ENCODE data around the gene ABCC10.
"Not testable (repeated sequence)": the region's sequence is repeated elsewhere in the genome, so short reads cannot be mapped to it uniquely, and the experiment has no call there.

ABCC10 gene

GRCh38 chr6:43447604-43448003, 20.3 kb downstream of the ABCC10 start:
- DNase-seq (ENCODE audit: low spot score): no peak

GRCh38 chr6:43448916-43449315, 21.6 kb downstream of the ABCC10 start:
- DNase-seq (ENCODE audit: low spot score): no peak

- DNase-seq (ENCODE audit: low spot score): no peak
Observed at GRCh38 chr6:43450699-43451131, 23.4 kb downstream of the ABCC10 start.

GRCh38 chr6:43451348-43451747, 24.0 kb downstream of the ABCC10 start:
- DNase-seq (ENCODE audit: low spot score): no peak

- DNase-seq (ENCODE audit: low spot score): no peak
Observed at GRCh38 chr6:43451939-43452338, 24.6 kb downstream of the ABCC10 start.

GRCh38 chr6:43452896-43453295, 25.6 kb downstream of the ABCC10 start:
- DNase-seq (ENCODE audit: low spot score): no peak

- no peak for DNase-seq (ENCODE audit: low spot score)
Observed at GRCh38 chr6:43453831-43454230, 26.5 kb downstream of the ABCC10 start.

- DNase-seq (ENCODE audit: low spot score): no peak
Observed at GRCh38 chr6:43454290-43454695, 27.0 kb downstream of the ABCC10 start.

- peak; percentile 94 for DNase-seq (ENCODE audit: low spot score)
Observed at GRCh38 chr6:43454696-43455530, 27.6 kb downstream of the ABCC10 start.

- peak; percentile 37 for DNase-seq (ENCODE audit: low spot score)
Observed at GRCh38 chr6:43455531-43456428, 28.4 kb downstream of the ABCC10 start, which contains the start of gene DLK2. DLK2 (minus strand) TSS chr6:43455548; CDS start chr6:43454825, 723 bp downstream.

GRCh38 chr6:43457643-43458042, 30.3 kb downstream of the ABCC10 start:
- DNase-seq (ENCODE audit: low spot score): no peak

- DNase-seq (ENCODE audit: low spot score): not testable (repeated sequence)
Observed at GRCh38 chr6:43458154-43458553, 30.8 kb downstream of the ABCC10 start.

- DNase-seq (ENCODE audit: low spot score): no peak
Observed at GRCh38 chr6:43459535-43459934, 32.2 kb downstream of the ABCC10 start.

- no peak for DNase-seq (ENCODE audit: low spot score)
Observed at GRCh38 chr6:43460032-43460431, 32.7 kb downstream of the ABCC10 start.

GRCh38 chr6:43461936-43462335, 34.6 kb downstream of the ABCC10 start:
- no peak for DNase-seq (ENCODE audit: low spot score)

GRCh38 chr6:43464337-43464736, 37.0 kb downstream of the ABCC10 start:
- no peak for DNase-seq (ENCODE audit: low spot score)

- DNase-seq (ENCODE audit: low spot score): no peak
Observed at GRCh38 chr6:43465948-43466347, 38.6 kb downstream of the ABCC10 start.

GRCh38 chr6:43467265-43467664, 39.9 kb downstream of the ABCC10 start:
- DNase-seq (ENCODE audit: low spot score): not testable (repeated sequence)

- DNase-seq (ENCODE audit: low spot score): no peak
Observed at GRCh38 chr6:43467752-43468151, 40.4 kb downstream of the ABCC10 start.

GRCh38 chr6:43468240-43468639, 40.9 kb downstream of the ABCC10 start:
- DNase-seq (ENCODE audit: low spot score): no peak

- DNase-seq (ENCODE audit: low spot score): no peak
Observed at GRCh38 chr6:43468748-43469681, 41.7 kb downstream of the ABCC10 start.

- no peak for DNase-seq (ENCODE audit: low spot score)
Observed at GRCh38 chr6:43469947-43470346, 42.6 kb downstream of the ABCC10 start.

Measured in AG20443 (cell line).